ENCODE results near the gene SYT8.

SYT8 gene

GRCh38 chr11:1832920-1833295 is 1.9 kb upstream of the SYT8 start:
- no peak for DNase-seq

GRCh38 chr11:1834062-1834610 is 654 bp upstream of the SYT8 start:
- DNase-seq: no peak

- no peak for DNase-seq
Measured at GRCh38 chr11:1835671-1836010, 851 bp downstream of the SYT8 start.

- DNase-seq: no peak
Measured at GRCh38 chr11:1836011-1836945, 1.5 kb downstream of the SYT8 start.

- DNase-seq: peak; percentile 77
Measured at GRCh38 chr11:1837171-1838076, 2.6 kb downstream of the SYT8 start.

GRCh38 chr11:1838077-1838425 is 3.3 kb downstream of the SYT8 start:
- DNase-seq: no peak

- DNase-seq: no peak
Measured at GRCh38 chr11:1838426-1839144, 3.8 kb downstream of the SYT8 start, which contains the start of gene TNNI2. TSS of gene TNNI2 (plus strand) at chr11:1838981. CDS start at chr11:1839697, 716 bp downstream.

- peak; percentile 48 for DNase-seq
Measured at GRCh38 chr11:1839204-1839923, 4.6 kb downstream of the SYT8 start.

GRCh38 chr11:1839924-1840779 is 5.4 kb downstream of the SYT8 start:
- peak; percentile 81 for DNase-seq

- no peak for DNase-seq
Measured at GRCh38 chr11:1840780-1841480, 6.1 kb downstream of the SYT8 start.

GRCh38 chr11:1841511-1842148 is 6.8 kb downstream of the SYT8 start:
- no peak for DNase-seq

- DNase-seq: no peak
Measured at GRCh38 chr11:1842149-1843097, 7.6 kb downstream of the SYT8 start.

GRCh38 chr11:1843098-1843473 is 8.3 kb downstream of the SYT8 start:
- DNase-seq: no peak

GRCh38 chr11:1843796-1844195 is 9.0 kb downstream of the SYT8 start:
- no peak for DNase-seq

GRCh38 chr11:1844221-1845094 is 9.7 kb downstream of the SYT8 start:
- no peak for DNase-seq

- DNase-seq: no peak
Measured at GRCh38 chr11:1845095-1845429, 10.3 kb downstream of the SYT8 start.

GRCh38 chr11:1845561-1846452 is 11.0 kb downstream of the SYT8 start:
- DNase-seq: no peak

Measured in RPMI8226 (cell line).